Mucosa of descending colon (tissue), 3 donors: ENCODE data around the gene ANKS6. TPM values are rescaled to one million over a fixed set of nuclear protein-coding genes. Genes with fewer than 3 reads are reported as not detected.

Experiments used
- ATAC-seq: fragments of 200-7000 bp; cut with Tn5 transposase; one replicate; pipeline ENCODE4 v1.9.1; 2020; ENCODE audit warnings: mild to moderate bottlenecking, moderate library complexity
- DNase-seq, 3 donors: peaks; one replicate each; pipeline ENCODE4 v3.0.0-alpha.2; 2020
- H3K36me3 ChIP-seq: fragments of 200-600 bp; one replicate; pipeline ENCODE4 v1.8.0; 2021; ENCODE audit warnings: low read depth, mild to moderate bottlenecking
- H3K4me1 ChIP-seq: fragments of 200-600 bp; one replicate; pipeline ENCODE4 v1.8.0; 2021; ENCODE audit warnings: low read depth, mild to moderate bottlenecking
- H3K4me3 ChIP-seq: fragments of 200-600 bp; one replicate; pipeline ENCODE4 v1.8.0; 2021; ENCODE audit warnings: mild to moderate bottlenecking
- H3K9me3 ChIP-seq: fragments of 200-600 bp; one replicate; pipeline ENCODE4 v1.8.0; 2021; ENCODE audit warnings: mild to moderate bottlenecking
- intact Hi-C, 2 donors: fragments of 100-400 bp; cut with DNase I in 1 of 2; cut with micrococcal nuclease in 1 of 2; formaldehyde crosslinking; loops; one replicate each; pipeline versions ENCODE4 v1.11.0 to v1.11.1; 2022; cut with DNase I, micrococcal nuclease
- total RNA-seq, 3 donors: library from RNA; stranded (reverse); fragmentation: NEBNext Ultra II Directional in 2 of 3; extraction: Animal tissue kit (Norgen Biotek cat#: 25700) in 2 of 3; gene quantifications; one replicate each; pipeline versions ENCODE4 v1.2.1 to v1.2.4, GENCODE V29; 2021 to 2023
- TF ChIP-seq, protein P1 (sequence below): fragments of 200-600 bp; IDR thresholded peaks from one replicate; pipeline ENCODE4 v1.8.0; 2022; ENCODE audit warnings: antibody characterized with exemption, mild to moderate bottlenecking
- donor health status: DM: no; HTN: no; CAD: no; lungs with moderate emphysema.
- donor health status: DM: no; HTN: no; CAD: no.
- donor health status: DM: no; HTN: yes; CAD: no.

Gene ANKS6
- total RNA-seq, 3 donors from 2014 or later = 16.6 to 23.4 (median 22.4) TPM

DNA sequence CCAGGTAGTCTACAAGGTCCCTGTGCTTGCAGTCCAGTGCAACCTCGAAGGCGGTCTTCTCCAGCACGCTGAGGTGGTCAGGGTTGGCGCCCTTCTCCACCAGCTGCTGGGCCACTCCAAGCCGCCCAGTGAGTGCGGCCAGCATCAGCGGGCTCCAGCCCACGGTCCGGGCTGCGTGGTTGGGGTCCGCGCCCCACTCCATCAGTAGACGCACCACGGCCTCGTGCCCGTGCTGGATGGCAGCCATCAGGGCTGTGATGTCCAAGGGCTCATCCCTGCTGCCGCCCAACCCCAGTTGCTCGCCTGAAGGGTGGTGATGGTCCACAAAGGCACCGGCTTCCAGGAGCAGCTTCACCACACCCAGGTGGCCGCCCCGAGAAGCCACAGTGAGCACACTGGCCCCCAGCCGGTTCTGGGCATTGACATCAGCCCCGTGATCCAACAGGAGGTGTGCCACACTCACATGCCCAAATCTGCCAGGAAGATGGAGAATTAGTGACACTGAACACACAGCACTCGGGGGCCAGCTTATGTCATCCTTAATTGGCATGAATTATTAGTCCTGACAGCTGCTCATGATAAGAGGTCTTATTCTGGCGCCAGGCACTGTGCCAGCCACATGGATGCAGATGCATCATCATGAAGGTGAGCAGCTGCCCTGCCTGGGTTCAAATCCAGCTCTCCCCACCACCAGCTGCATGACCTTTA, 6.1 kb downstream of the ANKS6 start:
- TF ChIP-seq, protein P1, sequence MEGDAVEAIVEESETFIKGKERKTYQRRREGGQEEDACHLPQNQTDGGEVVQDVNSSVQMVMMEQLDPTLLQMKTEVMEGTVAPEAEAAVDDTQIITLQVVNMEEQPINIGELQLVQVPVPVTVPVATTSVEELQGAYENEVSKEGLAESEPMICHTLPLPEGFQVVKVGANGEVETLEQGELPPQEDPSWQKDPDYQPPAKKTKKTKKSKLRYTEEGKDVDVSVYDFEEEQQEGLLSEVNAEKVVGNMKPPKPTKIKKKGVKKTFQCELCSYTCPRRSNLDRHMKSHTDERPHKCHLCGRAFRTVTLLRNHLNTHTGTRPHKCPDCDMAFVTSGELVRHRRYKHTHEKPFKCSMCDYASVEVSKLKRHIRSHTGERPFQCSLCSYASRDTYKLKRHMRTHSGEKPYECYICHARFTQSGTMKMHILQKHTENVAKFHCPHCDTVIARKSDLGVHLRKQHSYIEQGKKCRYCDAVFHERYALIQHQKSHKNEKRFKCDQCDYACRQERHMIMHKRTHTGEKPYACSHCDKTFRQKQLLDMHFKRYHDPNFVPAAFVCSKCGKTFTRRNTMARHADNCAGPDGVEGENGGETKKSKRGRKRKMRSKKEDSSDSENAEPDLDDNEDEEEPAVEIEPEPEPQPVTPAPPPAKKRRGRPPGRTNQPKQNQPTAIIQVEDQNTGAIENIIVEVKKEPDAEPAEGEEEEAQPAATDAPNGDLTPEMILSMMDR = no peak
- intact Hi-C loops = no loop called here
- DNase-seq (no peak), ATAC-seq (no peak)
- Histone ChIP-seq H3K4me1 (peaks cover 14% of the 10 kb centered on the region), H3K9me3 (no peaks in the 10 kb centered on the region), H3K4me3 (no peak overlapping the region), H3K36me3 (no peaks in the 10 kb centered on the region)

DNA sequence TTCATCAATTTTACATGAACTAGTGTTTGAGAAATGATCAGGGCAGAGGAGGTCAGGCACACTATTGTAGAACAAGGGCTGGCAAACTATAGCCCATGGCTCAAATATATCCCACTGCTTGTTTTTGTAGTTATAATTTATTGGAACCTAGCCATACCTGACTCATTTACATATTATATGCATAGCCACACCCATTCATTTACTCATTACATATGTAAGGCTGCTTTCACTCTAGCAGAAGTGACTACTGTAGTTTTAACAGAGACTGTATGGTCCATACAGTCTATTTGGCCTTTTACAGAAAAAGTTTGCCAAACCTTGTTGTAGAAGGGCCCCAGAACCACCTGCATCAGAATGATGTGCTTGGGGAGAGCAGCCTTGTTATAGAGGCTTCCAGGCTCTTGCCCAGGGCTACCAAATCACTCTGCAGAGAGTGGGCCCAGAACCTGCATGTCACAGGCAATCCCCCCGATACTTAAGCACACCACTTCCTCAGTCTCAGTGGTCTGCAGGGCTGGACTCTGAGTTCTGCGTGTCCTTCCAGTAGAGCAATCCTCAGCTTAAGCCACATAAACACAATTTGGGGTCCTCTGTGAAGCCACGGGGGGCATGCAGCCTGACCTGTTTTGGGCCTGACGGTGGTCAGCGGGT, 6.7 kb downstream of the ANKS6 start:
- DNase-seq (no peak), ATAC-seq (no peak)
- Histone ChIP-seq H3K9me3 (no peaks in the 10 kb centered on the region), H3K4me1 (peaks cover 7% of the 10 kb centered on the region), H3K4me3 (no peak overlapping the region), H3K36me3 (no peaks in the 10 kb centered on the region)
- intact Hi-C loops = no loop called here
- TF ChIP-seq, protein P1 = no peak

DNA sequence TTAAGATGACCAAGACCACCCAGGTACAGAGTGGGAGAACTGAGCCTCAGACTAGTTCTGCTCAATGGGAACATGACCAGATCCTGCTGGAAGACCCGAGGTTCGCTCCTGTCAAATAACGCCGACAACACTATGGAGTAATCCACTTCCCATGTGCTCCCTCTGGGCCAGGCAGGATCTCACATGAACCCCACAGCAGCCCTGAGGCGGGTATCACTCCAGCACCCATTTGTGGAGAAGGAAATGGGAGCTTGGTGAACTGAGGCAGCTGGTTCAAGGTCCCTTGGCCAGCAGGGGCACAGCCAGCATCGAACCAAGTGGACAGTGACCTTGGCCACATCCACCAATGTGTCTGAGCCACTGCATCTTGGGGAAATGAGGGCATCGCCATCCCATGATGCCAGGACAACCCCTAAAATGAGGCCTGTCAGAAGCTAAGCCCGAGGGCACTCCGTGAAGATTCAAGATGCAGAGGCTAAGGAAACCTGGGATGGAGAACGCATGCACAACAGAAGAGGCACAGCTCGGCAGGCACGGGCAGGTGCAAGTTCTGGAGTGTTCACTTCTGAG, 8.5 kb downstream of the ANKS6 start:
- Histone ChIP-seq H3K4me1 (peaks cover 6% of the 10 kb centered on the region), H3K4me3 (no peak overlapping the region), H3K9me3 (no peaks in the 10 kb centered on the region), H3K36me3 (no peaks in the 10 kb centered on the region)
- ATAC-seq (no peak), DNase-seq (no peak)
- TF ChIP-seq, protein P1 = no peak
- intact Hi-C loops = no loop called here

DNA sequence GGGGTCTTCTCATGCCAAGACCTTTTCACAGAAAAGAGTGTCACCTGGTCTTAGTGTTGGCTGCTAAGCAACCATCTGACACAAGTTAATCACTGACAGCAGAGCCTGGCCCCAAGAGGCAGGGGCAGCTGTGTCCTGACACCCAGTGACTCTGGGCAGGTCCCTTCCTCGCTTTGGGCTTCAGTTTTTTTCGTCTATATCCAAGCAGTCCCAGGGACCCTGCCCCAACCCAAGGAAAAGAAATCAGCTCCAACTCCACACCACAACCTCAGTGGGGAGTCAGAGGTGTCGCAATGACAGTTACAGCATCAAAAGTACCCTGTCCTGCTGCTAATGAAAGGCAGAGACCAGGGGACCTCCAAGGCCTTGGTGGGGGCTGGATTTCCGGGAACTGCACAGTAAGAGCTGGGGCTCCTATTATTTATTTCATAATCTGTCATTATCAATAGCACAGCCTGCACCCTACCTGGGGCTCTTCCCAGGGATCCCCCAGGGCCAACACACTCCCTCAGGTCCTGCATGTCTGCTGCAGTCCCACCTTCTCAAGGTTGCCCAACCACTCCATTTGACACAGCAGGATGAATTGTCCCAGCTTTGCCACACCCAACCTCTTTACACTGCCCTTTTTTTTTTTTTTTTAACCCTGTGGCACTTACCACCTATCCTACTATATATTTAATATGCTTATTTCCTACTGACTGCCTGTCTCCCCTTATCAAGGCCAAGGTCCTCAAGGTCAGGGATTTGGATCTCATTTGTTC, 9.4 kb downstream of the ANKS6 start:
- intact Hi-C loops = no loop called here
- no peak overlapping the region for H3K4me3 ChIP-seq
- TF ChIP-seq, protein P1 = no peak
- ATAC-seq (peak; percentile 55), DNase-seq (no peak)
- peaks cover 6% of the 10 kb centered on the region for H3K4me1 ChIP-seq
- H3K9me3 ChIP-seq = no peaks in the 10 kb centered on the region
- no peaks in the 10 kb centered on the region for H3K36me3 ChIP-seq

DNA sequence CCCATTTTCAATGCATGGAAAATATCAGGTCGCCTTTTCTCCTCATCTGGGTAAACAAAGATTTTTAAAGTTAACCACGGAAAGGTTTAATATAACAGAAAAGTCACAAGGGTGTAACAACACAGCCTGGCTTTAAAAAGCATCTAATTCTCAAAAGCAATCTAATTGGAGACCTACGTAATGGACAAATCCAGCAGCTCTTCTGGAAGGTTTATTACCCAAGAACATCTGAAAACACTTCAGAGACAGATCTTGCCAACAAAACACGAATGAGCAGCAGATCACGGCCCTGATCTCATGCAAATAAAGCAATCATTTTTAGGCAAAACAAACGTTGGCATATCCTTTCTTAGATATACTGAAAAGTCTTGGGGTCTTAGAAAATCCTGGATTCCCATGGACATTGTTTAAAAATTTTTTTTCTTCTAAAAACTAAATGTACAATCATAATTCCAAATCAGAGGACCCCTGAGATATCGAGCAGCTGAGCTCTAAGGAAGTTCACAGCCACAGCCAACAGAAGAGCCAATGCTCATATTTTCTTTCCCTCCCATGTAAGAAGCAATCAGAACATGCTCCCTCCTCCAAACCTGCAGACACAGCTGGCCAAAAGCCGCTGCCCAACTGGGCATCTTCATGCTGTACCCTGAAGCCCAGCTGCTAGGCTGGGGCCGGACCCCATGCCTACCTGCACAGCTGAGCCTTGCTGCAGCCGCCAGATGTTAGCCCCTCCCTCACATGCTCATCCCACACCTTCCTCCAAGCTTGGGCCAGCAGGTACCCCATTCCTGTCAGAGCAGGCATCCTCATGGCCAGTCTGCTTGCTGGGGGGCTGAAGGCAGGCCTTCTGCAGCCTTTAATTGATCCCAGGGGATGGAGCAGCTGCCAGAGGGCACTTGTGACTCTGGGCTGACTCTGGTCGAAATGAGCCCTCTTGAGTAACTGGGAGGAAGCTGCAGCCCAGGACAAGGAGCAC, 11.2 kb downstream of the ANKS6 start:
- Histone ChIP-seq H3K4me1 (no peaks in the 10 kb centered on the region), H3K4me3 (no peak overlapping the region), H3K36me3 (no peaks in the 10 kb centered on the region), H3K9me3 (no peaks in the 10 kb centered on the region)
- intact Hi-C loops = no loop called here
- no peak for DNase-seq
- TF ChIP-seq, protein P1 = no peak
- no peak for ATAC-seq
